Fibroblast of upper back skin (primary cell): ENCODE data around the gene PRKG1.
"Not testable (repeated sequence)": the region's sequence is repeated elsewhere in the genome, so short reads cannot be mapped to it uniquely, and the experiment has no call there.

Experiments used
- DNase-seq: peaks from one replicate; pipeline ENCODE4 v3.0.0-alpha.2; 2013

PRKG1 gene

DNA sequence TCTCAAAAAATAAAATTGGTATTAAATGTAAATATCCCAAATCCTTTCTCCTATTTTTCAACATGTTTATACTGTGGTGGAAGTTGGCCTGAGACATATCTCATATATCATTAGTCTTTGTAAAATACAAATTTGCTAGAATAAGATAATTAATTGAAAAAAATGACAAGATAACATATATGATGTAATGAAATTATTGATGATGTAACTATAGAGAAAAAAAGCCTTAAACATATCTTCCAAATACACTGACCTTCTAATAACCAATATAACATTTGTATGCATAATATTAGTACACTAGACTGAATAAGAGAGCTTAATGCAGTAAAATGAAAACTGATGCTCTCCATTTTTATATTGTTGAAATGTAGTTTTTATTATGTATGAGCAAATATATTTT, 104.3 kb downstream of the PRKG1 start:
- DNase-seq: no peak

DNA sequence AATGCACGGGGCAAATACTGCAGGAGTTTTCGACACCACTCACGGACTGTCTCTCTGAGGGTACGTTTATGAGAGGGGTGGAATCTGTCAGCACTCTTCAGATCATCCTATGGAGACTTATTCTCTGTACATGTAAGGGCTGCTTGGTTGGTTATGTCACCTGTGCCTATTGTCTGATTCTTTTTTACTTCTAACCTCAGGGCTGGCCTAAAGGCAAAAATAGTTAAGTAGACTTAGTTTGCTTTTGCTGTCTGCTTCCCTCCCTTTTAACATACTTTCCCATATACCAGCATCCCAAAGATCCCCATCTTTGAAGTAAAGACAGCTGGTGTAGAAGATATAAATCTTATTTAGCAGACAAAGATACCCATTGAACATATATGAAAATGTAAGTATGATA, 105.9 kb downstream of the PRKG1 start:
- DNase-seq: no peak

DNA sequence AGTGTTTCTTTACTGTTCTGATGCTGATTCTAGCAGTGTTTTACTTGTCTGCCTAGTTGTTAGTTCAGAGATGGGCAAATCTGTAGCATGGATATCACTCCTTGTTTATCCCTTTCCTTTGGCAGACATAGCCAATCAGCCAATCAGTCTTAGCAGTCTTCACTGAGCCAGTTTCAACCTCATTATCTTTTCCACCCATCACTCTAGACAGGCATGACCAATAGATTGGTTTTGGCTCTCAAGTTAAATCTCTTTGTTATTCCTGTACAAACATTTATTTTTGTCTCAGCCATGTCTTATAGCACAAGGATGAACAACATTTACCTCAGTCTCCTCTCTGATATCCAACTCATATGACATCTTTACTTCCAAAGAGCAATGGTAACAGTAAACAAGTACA, 109.5 kb downstream of the PRKG1 start:
- no peak for DNase-seq

GRCh38 chr10:51186361-51186760, 112.1 kb downstream of the PRKG1 start:
- DNase-seq: peak; percentile 36

DNA sequence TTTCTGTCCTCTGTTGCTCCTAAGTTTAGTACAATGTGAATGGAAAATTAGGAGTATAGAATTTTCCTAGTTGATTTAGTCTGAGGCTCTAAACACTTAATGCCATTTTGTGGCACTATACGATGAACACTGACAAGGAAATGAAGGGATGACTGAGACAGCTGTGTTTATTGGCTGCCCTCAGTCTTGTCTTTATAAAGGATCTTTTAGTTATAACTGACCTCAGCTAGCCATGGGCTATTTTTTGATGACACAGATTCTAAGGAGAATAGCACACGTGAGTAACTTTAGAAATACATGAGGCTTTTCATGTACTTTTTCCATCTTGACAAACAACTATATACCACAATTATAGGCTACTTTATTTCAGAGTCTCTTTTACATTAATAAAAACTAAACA, 113.7 kb downstream of the PRKG1 start:
- DNase-seq: no peak

DNA sequence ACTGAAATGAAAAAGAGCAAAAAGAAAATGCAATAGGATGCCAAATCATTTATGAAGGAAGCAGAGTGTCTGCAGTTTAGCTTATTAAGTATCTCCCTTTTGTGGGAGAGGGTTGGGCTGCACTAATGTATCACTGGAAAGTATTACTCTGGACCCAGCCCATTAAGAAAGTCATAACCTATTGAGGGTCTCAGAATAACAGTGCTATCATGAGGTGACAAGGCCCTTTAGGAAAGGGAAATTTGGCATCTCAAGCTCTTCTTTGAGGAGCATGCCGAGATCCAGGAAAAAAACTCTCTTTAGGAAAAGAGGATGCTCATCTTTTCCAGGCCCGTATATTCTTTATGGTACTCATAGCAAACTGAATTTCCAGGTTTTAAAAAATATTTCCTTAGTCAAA, 114.6 kb downstream of the PRKG1 start:
- no peak for DNase-seq

DNA sequence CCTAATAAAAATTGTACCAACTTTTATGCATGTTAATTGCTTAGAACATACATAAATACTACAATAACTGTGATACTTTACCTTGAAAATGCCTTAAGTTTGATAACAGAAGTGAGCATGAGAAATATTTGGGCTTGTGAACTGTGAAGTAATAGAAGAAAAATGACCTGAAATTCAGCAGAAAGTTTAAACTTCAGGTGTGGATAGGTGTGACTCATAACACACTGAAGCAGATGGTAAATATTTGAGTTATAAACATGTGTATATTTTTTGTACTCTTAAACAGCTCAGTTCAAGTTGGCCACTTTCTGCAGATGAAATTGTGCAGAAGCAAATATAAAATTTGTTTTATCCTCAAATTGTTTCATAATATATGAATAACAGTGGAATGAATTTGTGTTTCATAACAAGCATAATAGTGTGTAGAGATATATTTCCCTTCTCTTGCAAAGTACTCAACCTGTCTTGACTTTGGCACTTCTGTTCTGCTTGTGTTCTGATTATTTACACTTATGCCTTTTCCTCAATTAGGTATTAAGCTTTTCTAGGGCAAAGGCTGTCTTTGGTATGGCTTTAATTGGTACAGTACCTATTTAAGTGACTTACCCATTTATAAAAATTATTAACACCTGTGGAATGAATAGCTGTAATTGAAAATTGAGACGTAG, 122.4 kb downstream of the PRKG1 start:
- DNase-seq: no peak

DNA sequence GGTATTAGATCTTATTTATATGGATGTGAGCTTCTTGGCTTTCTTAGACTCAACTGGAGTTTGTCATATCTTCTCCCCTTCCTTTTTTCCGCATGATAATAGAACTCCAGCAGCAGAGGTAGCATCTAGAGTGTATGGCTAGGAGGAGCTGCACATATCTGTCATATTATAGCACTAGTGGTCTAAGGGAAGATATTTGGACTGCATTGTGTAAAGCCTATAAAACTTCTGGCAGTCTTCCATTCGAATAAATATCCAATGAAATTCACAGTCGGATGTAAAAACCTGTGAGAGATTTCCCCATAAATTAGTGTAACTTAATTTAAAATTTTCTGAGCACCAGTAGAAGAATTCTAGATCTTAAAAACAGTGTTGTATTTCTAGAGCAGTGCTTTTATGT, 123.9 kb downstream of the PRKG1 start:
- no peak for DNase-seq

DNA sequence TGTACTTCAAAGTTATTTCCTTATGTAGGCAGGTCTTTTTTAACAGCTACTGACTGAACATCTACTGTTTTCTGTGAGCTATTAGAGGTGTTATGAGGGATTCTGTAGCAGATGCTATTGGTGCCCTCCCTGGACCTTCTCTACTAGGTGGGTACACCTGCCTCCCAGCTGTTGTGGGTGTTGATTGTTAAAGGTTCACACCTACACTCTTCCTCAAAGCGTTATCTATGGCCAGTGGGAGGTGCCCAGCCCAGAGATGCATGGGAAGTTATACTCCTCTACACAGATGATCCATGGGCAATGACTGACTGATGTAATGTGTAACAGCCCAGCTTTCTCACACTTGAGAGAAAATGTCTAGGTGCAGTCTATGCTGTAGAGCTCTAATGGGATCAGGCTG, 127.7 kb downstream of the PRKG1 start:
- no peak for DNase-seq

DNA sequence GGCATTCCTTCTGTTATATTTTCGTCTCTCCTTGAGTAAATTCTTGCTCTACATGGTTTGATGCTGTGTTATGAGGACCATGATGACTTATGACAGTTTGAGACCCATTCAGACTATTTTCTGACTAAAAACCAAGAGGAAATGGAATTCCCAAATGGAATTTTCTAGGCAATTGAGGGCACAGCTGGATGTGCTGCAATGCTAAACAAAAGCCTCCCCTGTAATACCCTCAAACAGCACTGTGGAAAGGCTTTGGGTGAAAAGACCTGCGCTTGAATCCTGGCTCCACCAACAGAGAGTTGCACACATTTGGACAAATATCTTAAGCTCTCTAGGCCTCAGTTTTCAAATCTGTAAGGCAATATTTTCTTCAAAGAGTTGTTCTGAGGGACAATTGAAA, 129.1 kb downstream of the PRKG1 start:
- DNase-seq: no peak

GRCh38 chr10:51204066-51204465, 129.8 kb downstream of the PRKG1 start:
- DNase-seq: no peak

- DNase-seq: no peak
These were observed 130.4 kb downstream of the PRKG1 start for GRCh38 chr10:51204701-51205100.

DNA sequence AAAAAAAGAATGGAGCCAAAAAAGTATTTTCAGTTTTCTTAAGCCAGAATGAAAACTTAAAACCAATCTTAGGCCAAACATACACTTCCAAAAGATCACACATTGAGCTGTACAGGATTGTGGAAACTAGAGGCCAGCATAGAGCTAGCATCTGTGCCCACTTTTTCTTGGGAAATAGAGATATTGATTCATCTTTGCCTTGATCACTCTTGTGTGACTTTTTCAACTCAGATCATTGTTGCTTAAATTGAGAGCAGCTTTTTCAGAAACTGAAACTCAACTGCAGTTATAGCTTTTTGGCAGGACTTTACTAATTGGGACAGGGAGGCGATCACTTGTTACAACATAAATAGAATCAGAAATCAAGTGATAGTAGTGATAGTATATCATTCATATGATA, 132.2 kb downstream of the PRKG1 start:
- DNase-seq: no peak

- DNase-seq: not testable (repeated sequence)
These were observed 138.7 kb downstream of the PRKG1 start for GRCh38 chr10:51212937-51213336.

DNA sequence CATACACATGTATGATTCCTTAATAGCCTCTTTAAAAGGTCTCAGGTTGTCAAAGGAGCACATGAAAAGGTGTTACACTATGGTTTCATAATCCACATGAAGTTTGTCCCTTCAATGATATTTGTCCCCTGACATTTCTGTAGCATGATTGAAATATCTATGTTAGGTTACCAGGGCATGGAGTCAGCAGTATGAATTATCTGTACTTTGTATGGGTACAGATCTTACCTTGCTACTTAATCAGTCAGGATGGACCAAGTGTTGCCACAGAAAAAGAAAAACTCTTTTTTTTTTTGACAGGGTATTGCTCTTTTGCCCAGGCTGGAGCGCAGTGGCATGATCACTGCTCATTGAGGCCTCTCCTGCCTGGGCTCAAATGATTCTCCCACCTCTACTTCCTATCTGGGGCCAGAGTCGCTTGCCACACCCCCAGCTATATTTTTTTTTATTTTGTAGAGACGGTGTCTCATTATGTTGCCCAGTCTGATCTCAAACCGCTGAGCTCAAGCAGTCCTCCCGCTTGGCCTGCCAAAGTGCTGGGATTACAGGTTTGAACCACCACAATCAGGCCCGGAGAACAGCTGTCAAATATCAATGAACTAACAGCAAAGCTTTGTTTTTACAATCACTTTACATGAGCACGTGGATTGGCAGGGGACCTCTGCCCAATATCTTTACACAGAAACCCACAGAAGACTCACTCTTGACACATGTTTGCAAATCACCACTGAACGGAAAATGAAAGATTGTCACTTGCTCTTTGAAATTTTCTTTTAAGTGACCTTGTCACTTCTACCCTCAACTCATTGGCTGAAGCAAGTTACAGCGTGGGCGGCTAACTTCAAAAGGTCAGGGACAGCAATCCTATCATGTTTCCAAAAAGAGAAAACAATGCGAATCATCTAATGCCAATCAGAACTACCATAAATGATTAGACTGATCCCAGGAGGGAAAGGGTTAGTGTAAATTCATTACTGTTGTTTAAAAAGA, 140.2 kb downstream of the PRKG1 start:
- DNase-seq: no peak

DNA sequence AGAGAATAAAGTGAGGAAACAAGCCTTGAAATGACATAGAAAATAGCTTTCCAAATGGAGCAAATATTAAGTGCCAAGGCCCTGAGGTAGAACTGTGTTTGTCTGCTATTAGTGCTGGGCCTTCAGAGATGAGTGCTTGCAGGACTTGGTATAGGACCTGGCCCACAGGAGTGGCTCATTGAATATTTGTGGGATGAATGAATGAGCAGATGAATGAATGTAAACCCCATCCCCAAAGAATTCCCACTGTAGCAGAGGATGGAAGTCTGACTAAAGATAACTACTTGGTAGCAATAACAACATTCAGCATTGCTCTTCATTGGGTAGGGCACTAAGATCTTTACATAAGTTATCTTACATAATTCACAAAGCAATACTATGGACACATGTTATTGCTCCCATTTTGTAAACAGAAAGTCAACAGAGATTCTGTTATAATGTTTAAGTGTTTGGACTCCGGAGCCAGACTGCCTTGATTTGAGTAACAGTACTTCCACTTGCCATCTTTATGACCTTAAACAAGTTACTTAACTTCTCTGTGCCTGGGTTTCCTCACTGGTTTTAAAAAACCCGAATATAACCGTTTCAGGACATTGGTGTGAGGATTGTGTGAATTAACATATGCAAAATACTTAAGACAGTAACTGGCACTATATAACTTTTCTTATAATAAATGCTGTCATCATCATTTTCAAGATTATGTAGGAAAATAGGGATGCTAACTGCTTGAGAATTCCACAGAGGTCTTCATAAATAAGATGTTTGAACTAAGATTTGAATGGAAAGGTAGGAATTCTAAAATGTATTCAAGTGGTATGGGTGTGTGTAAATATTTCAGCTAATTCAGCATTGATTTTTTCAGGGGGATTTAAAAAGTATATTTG, 141.9 kb downstream of the PRKG1 start:
- peak; percentile 37 for DNase-seq

DNA sequence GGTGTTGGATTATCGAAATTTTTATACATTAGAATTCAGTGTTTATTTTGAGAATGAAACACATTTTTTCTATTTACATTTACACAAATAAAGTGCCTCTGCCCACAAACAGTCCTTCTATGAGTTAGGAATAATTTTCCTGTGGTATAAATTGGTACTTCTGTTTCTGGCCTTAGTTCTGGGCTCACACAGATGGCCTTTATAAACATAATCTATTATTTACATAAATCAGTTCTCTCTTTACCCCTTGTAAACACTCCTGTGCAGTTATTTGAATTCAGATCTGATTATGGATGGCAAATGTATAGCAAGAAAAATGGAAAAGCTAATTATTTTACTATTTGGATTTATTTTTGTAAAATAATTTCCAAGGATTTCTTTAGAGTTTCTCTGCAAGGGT, 143.2 kb downstream of the PRKG1 start:
- DNase-seq: no peak

DNA sequence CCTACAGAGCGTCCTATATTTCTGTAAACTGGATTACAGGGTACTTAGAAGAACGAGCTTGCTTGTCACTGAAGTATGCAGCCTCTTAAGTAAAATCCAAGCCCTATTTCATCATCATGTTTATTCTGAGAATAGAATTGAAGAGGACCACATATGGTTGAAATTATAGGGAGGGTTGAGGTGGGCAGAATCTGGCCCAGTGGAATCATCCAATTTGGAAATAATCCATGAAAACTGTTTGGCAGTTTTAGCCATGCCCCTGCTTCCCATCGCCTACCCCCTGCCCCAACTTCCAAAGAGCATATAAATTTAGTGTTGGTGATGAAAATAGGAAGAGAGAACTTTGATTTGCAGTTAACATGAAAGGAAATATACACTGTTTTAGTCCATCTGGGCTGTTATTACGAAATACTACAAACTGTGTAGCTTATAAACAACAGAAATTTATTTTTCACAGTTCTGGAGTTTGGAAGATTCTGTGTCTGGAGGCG, 150.4 kb downstream of the PRKG1 start:
- DNase-seq: peak; percentile 93

GRCh38 chr10:51227897-51228713, 153.8 kb downstream of the PRKG1 start:
- no peak for DNase-seq

- DNase-seq: no peak
These were observed 154.4 kb downstream of the PRKG1 start for GRCh38 chr10:51228714-51229100.

DNA sequence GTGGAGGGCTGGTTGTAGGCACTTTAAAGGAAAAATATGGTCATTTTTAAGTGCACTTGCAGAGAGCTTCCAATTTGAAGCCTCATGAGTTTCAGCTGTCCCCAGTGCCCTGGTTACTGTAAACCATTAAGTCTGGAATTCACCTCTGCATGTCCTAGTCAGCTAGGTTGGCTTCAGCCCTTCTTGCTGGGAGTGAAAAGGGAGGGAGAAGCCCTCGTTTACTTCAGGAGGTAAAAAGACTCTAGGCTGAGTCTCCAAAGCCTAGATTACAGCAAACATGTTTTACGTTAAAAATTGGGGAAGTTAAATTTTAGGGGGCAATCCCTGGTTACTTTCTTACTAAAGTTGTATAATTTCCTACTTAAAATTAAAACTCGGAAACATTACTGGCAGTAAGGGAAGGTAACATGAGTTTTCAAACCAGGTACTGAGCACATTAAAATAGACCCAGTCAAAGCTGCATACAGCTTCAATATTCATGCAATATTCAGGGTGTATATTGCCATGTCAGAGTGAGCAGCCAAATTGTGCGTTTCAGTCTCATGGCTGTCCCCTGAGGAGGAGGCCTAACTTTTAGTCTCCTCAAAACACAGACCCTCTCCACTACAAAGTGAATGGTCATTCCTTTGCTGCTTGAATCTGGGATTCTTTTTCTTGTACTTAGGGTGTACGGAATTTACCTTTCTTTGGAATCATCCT, 156.7 kb downstream of the PRKG1 start:
- DNase-seq: no peak

GRCh38 chr10:51231754-51232153, 157.5 kb downstream of the PRKG1 start:
- no peak for DNase-seq
